Glomerular visceral epithelial cell (primary cell): Measurements from ENCODE around the gene TRIOBP.
"Not testable (repeated sequence)": the region's sequence is repeated elsewhere in the genome, so short reads cannot be mapped to it uniquely, and the experiment has no call there.

Experiments
- DNase-seq: peaks from one replicate; pipeline ENCODE4 v3.0.0-alpha.2; 2016; ENCODE audit errors: extremely low spot score

TRIOBP gene, protein sequence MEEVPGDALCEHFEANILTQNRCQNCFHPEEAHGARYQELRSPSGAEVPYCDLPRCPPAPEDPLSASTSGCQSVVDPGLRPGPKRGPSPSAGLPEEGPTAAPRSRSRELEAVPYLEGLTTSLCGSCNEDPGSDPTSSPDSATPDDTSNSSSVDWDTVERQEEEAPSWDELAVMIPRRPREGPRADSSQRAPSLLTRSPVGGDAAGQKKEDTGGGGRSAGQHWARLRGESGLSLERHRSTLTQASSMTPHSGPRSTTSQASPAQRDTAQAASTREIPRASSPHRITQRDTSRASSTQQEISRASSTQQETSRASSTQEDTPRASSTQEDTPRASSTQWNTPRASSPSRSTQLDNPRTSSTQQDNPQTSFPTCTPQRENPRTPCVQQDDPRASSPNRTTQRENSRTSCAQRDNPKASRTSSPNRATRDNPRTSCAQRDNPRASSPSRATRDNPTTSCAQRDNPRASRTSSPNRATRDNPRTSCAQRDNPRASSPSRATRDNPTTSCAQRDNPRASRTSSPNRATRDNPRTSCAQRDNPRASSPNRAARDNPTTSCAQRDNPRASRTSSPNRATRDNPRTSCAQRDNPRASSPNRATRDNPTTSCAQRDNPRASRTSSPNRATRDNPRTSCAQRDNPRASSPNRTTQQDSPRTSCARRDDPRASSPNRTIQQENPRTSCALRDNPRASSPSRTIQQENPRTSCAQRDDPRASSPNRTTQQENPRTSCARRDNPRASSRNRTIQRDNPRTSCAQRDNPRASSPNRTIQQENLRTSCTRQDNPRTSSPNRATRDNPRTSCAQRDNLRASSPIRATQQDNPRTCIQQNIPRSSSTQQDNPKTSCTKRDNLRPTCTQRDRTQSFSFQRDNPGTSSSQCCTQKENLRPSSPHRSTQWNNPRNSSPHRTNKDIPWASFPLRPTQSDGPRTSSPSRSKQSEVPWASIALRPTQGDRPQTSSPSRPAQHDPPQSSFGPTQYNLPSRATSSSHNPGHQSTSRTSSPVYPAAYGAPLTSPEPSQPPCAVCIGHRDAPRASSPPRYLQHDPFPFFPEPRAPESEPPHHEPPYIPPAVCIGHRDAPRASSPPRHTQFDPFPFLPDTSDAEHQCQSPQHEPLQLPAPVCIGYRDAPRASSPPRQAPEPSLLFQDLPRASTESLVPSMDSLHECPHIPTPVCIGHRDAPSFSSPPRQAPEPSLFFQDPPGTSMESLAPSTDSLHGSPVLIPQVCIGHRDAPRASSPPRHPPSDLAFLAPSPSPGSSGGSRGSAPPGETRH (N-terminal part only)

DNA sequence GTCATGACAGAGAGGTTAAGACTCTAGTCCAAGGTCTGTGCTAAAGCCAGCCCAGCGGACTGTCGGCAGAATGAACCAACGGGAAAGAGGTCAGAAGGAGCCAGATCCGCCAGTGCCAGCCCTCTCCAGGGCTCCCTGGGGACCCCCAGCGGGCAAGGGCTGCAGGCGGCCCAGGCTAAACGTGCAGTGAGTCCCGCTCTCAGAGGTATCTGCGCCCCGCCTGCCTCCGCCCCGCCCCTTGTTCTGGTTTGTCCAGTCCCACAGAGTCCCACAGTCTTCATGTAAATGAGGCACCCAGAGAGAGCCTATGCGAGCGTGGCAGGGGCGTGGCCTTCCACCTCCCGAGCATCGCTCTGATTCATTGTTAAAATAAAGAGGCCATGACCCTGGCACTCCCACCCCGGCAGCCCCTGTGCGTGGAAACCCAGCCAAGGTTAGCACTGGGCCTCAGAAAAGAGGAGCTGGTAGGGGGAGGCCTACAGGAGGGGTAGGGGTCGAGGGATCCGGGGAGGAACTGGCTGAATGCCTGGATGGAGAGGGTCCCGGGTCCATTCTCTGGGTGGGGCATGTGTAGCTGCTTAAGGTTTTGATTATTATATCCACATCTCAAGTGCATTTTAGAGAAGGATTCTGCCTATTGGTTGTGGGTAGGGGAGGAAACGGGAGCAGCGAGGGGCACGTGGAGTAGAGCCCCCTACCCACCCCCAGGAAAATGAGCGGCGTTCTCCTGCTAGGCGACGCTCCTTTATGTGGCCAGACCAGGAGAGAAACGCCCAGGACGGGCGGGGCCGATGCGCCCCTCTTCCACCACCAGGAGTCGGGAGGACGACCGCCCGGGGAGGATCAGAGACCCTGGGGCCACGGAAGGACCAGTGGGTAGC, at the start of gene TRIOBP:
TSS of gene TRIOBP (plus strand) at position 392 of the 881 bp plus-strand sequence. CDS start 4,318 bp downstream, outside the sequence.
- DNase-seq = peak; percentile 86

DNA sequence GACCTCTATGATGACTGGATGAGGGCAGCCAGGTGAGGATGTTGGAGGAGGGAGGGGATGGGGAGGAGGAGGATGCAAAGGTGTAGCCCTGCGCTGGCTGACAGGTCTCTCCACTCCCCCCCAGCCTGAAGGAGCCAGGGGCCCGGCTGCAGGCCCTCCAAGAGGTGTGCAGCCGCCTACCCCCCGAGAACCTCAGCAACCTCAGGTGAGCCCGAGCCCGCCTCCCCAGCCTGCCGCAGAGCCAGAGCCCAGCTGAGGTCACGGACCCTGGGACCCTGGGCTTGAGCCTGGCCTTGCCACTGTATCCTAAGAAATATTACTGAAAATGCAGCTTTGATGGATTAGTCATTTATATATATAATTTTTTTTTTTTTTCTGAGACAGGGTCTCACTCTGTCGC, 49.5 kb upstream of the TRIOBP start:
- DNase-seq = no peak

DNA sequence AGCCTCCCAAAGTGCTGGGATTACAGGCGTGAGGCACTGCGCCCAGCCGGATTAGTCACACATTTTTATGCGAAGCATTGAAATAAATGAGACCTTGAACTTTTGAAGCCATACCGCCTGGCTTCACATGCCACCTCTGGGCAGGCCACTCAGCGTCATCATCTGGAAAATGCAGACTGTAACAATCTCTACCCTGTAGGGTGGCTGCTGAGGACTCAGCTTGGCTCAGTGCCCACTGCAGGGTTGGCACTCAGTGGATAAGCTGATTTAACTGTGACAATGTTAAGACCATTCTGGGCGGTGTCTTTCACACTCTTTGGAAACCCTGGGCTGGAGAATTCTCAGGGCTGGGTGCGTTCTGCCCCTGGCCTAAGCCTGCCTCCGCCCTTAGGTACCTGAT, 48.9 kb upstream of the TRIOBP start:
- DNase-seq = no peak

- DNase-seq = no peak
Measured at GRCh38 chr22:37650463-37651136, 46.2 kb upstream of the TRIOBP start.

DNA sequence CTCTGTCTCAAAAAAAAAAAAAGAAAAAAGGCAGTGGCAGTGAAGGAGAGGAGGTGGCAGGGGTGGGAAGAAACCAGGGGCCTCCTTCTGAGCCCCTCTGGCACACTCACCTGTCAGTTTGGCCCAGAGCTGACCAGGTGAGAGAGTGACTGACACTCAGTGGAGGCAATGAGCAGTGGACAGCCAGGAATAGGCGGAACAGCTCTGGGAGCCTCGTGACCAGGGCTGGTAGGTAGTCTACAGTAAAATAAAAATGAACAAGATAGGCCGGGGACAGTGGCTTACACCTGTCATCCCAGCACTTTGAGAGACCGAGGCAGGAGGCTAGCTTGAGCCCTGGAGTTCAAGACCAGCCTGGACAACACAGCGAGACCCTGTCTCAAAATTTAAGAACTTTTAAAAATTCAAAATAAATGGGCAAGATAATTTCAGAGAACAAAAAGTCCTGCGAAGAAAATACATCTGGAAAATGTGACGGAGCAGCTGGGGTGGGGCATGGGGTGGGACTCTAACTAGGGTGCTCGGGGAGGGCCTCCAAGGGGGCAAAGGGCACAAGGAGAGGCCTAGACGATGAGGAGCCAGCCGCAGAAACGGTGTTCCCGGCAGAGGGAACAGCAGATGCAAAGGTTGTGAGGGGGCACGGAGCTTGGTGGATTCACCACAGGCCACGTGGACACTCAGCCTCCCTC, 42.1 kb upstream of the TRIOBP start:
- no peak for DNase-seq

- no peak for DNase-seq
Measured at GRCh38 chr22:37655252-37655563, 41.6 kb upstream of the TRIOBP start.

DNA sequence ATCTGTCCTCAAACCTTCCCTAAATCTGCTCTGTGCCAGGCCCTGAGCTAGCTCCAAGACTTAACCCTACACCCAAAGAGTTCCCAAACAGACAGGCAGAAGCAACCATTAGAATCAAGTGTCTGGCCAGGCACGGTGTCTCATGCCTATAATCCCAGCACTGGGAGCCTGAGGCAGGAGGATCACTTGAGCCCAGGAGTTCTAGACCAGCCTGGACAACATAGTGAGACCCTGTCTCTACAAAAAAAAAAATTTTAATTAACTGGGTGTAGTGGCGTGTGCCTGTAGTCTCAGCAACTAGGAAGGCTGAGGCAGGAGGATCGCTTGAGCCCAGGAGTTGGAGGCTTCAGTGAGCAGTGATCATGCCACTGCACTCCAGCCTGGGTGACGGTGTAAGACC, 40.3 kb upstream of the TRIOBP start:
- not testable (repeated sequence) for DNase-seq

DNA sequence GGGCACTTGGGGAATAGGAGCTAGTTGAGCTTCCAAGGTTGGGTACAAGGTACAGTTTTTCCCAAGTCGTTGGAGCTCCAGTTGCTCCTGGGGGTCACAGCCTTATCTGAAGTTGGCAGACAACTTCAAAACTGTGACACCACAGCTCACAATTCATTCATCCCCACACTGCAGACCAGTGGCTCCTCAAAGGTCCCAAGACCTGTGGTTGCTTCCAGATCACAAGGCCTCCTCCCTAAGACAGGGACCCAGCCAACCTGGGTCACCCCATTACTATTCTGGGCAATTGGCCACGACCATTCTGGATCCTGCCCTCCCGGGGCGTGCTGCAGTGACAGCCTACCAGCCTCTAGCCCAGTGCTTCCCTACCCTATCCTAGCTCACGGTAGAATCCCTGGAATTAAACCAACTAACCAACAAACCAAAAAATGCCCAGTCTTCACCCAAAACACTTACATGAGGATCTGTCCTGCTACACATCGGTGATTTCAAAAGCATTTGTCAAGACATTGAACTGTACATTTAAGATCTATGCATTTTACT, 39.2 kb upstream of the TRIOBP start:
- no peak for DNase-seq

DNA sequence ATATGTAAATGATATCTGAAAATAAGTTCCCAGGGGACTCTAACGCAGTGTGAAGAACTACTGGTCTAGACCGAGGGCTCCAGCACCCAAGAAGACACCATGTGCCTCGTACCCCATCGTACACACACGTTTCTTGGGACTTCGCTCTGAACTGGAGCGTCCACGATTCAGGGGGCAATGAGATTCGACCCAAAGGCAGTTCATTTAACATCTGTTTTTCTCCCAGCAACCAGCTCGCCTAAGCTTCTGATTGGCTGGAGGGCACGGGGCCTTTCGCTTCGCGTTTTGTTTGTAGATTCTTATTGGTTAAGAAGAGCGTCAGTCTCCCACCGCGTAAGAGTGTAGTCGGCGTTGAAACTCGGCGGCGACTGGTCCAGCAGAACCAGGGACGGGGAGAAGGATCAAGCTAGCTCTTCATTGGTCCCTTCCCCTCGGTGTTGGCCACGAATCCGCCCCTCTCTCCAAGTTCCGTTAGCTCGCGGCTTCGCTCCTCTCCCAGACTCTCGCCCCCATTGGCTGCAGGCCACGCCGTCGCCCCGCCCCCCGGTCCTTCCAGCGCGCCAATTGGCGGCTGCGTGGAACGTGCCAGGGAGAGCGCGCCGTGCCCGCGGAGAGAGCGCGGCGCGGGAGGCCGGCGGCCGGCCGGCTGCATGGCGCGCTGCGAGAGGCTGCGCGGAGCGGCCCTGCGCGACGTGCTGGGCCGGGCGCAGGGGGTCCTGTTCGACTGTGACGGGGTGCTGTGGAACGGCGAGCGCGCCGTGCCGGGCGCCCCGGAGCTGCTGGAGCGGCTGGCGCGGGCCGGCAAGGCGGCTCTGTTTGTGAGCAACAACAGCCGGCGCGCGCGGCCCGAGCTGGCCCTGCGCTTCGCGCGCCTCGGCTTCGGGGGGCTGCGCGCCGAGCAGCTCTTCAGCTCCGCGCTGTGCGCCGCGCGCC, 38.4 kb upstream of the TRIOBP start, which contains the start of gene PDXP:
TSS of gene PDXP (plus strand) at position 591 of the 933 bp plus-strand sequence. CDS start at position 651, 60 bp downstream.
- DNase-seq = peak; percentile 100

- no peak for DNase-seq
Measured at GRCh38 chr22:37659066-37659896, 37.6 kb upstream of the TRIOBP start.

GRCh38 chr22:37659897-37660708, 36.7 kb upstream of the TRIOBP start:
- DNase-seq = no peak

DNA sequence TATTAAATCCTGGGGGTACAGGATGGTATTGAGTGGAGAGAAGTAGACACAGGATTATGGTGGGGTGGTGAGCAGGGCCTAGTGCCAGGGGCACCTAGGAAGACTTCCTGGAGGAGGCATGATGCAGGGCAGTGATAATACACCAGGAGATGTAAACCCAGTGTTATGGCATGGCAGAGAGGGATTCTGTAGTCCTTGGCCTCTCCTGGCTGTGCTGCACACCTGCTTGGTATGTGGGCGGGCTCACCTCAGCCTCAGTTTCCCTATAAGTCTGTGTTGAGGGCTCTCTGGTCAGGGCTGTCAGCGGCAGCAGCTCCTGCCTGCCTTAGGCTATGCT, 36.2 kb upstream of the TRIOBP start:
- DNase-seq = no peak

DNA sequence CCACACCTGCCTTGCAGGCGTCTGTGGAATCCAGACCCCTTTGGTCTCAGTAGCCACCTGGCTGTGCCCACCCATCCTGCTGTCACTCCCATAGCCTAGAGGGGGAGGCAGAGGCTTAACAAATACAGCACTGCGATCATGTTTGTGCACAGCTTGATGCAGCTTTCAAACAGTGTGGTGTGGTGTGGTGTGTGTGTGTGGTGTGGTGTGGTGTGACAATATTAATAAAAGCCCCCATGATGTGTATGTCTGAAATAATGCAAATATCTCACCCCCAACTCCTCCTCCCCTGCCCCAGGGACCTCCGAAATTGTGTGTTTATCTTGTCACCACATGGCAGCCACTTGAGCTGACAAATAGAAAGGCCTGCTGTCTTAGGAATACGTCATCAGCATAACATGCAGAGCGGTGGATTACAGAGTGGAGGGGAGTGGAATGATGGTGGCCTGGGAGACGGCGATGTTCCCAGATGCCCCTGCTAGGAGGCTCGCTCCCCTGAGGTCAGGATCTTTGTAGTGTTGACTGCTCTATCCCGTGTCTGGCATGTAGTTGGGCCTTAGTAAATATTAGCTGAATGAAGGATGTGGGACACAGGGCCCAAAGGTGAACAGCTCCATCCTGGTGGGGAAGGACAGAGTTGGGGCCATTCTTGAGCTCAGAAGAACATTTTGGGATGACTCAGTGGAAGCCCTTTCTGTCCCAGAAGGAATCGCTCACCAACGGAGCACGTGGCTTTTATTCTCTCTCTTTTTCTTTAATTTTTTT, 35.5 kb upstream of the TRIOBP start:
- DNase-seq = peak; percentile 43

- no peak for DNase-seq
Measured at GRCh38 chr22:37662039-37662438, 34.8 kb upstream of the TRIOBP start.

DNA sequence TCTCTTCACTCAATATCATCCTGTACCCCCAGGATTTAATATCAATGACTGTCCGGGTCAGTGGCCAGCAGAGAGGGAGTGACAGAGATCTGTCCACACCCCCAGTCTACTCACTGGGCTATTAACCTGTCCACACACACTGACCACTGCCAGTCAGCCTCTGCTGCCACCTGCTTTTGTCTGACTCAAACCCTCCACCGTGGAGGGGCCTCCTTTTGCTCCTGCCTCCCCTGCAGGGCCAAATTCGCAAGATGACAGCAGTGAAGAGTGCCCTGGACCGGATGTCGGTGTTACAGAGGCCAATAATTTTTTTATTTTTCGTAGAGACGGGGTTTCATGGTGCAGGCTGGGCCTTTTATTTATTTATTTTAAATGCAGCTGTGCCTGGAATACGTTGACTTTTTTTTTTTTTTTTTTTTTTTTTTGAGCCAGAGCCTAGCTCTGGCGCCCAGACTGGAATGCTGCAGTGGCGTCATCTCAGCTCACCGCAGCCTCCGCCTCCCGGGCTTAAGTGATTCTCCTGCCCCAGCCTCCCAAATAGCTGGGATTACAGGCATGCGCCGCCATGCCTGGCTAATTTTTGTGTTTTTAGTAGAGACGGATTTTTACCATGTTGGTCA, 33.2 kb upstream of the TRIOBP start:
- no peak for DNase-seq
